ENCODE measurements around the gene PLCB1. TPM values are rescaled to one million over a fixed set of nuclear protein-coding genes. Genes with fewer than 3 reads are reported as not detected.

PLCB1 gene
- total RNA-seq, 6 experiments from 2014 or later: 17.2 to 25.7 (median 23.1) TPM

DNA sequence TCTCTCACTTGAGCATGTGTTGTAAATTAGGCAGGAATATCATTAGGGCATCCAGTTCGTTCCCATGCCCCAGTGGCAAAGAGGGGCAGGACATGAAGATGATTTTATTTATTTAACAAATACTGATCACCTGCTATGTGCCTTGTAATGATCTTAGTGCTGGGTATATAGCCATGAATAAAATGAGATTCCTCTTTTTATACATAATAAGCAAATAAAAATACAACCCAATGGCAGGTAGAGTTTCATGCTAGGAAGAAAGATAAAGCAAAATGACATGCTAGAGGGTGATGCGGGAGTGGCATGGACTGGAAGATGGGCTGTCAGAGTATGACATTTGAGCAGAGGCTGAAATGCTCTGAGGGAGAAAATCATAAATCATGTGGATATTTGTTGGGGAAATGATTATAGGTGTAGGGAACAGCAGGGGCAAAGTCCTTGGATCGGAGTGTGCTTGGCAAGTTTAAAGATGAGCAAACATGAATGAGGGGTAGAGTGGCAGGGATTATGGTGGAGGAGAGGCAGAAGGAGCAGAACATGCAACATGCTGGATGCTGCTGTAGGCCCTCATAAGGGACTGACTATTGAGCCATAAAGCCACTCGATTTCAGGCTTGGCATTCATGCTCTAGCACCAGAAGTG is 342.1 kb downstream of the PLCB1 start:
- H3K36me3 Mint-ChIP-seq (ENCODE audit: low read depth): no peaks in the 10 kb centered on the region
- no peaks in the 10 kb centered on the region for H3K9me3 Mint-ChIP-seq
- no peak overlapping the region for H3K4me3 Mint-ChIP-seq
- no peak for DNase-seq
- H3K27ac Mint-ChIP-seq: no peak overlapping the region
- H3K27me3 Mint-ChIP-seq (ENCODE audit: insufficient read depth): no peaks in the 10 kb centered on the region
- TF ChIP-seq, protein P1, sequence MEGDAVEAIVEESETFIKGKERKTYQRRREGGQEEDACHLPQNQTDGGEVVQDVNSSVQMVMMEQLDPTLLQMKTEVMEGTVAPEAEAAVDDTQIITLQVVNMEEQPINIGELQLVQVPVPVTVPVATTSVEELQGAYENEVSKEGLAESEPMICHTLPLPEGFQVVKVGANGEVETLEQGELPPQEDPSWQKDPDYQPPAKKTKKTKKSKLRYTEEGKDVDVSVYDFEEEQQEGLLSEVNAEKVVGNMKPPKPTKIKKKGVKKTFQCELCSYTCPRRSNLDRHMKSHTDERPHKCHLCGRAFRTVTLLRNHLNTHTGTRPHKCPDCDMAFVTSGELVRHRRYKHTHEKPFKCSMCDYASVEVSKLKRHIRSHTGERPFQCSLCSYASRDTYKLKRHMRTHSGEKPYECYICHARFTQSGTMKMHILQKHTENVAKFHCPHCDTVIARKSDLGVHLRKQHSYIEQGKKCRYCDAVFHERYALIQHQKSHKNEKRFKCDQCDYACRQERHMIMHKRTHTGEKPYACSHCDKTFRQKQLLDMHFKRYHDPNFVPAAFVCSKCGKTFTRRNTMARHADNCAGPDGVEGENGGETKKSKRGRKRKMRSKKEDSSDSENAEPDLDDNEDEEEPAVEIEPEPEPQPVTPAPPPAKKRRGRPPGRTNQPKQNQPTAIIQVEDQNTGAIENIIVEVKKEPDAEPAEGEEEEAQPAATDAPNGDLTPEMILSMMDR (IDR thresholded peaks at IDR 0.05): no peak; the same call in 1 of the 2 replicates
- peaks cover 20% of the 10 kb centered on the region for H3K4me1 Mint-ChIP-seq (ENCODE audit: low read depth)

DNA sequence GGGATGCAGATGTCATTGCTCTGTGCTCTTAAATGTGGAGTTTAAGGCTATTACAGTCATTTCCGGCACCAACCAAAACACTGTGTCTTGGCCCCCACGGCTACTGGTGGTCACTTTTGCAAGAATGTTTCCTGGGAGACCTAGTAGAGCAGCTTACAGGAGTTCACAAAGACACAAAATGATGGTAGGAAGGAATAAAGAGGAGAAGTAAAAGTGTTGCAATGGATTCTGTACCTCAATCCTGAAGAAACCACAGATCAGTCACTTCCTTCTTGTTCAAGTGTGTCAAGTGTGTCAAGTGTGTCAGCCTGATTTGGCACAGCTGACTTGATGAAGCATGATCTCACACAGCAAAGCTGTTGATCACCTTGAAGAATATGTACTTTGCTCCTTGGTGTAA is 344.0 kb downstream of the PLCB1 start:
- Mint-ChIP-seq H3K4me3 (no peak overlapping the region), H3K9me3 (no peaks in the 10 kb centered on the region), H3K27ac (no peak overlapping the region), H3K36me3 (ENCODE audit: low read depth) (no peaks in the 10 kb centered on the region), H3K27me3 (ENCODE audit: insufficient read depth) (no peaks in the 10 kb centered on the region; the same call in 1 of the 2 replicates), H3K4me1 (ENCODE audit: low read depth) (peaks cover 14% of the 10 kb centered on the region)
- TF ChIP-seq, protein P1 (IDR thresholded peaks at IDR 0.05): no peak
- no peak for DNase-seq

DNA sequence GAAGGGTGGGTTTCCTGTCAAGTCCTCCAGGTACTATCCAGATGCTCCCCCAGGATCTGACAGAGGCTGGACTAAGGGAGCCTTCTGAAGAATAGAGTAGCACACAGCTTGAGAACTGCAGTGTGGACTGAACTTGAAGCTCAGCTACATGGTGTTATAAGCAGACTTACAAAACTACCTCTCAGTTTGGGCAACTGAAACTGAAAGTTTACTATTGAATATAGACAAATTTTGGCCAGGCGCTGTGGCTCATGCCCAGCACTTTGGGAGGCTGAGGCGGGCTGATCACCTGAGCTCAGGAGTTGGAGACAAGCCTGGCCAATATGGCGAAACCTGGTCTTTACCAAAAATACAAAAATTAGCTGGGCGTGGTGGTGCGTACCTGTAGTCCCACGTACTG is 348.5 kb downstream of the PLCB1 start:
- Mint-ChIP-seq H3K9me3 (no peaks in the 10 kb centered on the region), H3K27ac (no peak overlapping the region), H3K27me3 (ENCODE audit: insufficient read depth) (no peaks in the 10 kb centered on the region; the same call in 1 of the 2 replicates), H3K36me3 (ENCODE audit: low read depth) (no peaks in the 10 kb centered on the region), H3K4me1 (ENCODE audit: low read depth) (no peaks in the 10 kb centered on the region), H3K4me3 (no peak overlapping the region)
- TF ChIP-seq, protein P1 (IDR thresholded peaks at IDR 0.05): no peak
- DNase-seq: no peak

DNA sequence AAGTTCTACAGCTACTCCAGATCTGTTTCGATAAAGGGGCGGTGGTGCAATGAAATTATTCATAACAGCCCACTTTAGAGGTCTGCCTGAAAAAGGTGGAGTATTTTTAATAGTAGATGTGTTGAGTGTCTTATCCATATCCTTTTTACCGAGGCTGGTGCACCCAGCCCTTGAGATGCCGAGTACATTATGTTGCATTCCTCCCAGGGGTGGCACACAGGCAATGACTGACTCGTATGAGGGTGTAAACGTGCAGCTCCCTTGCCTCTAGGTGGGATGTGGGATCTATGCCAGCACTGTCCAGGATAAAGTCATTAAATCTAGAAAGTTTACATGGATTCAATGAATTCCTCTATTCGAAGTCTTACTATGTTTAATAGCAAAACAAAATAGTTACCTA is 355.6 kb downstream of the PLCB1 start:
- Mint-ChIP-seq H3K4me1 (ENCODE audit: low read depth) (peaks cover 13% of the 10 kb centered on the region), H3K9me3 (no peaks in the 10 kb centered on the region), H3K27me3 (ENCODE audit: insufficient read depth) (no peaks in the 10 kb centered on the region), H3K27ac (no peak overlapping the region), H3K4me3 (no peak overlapping the region), H3K36me3 (ENCODE audit: low read depth) (no peaks in the 10 kb centered on the region)
- TF ChIP-seq, protein P1 (IDR thresholded peaks at IDR 0.05): no peak
- no peak for DNase-seq

DNA sequence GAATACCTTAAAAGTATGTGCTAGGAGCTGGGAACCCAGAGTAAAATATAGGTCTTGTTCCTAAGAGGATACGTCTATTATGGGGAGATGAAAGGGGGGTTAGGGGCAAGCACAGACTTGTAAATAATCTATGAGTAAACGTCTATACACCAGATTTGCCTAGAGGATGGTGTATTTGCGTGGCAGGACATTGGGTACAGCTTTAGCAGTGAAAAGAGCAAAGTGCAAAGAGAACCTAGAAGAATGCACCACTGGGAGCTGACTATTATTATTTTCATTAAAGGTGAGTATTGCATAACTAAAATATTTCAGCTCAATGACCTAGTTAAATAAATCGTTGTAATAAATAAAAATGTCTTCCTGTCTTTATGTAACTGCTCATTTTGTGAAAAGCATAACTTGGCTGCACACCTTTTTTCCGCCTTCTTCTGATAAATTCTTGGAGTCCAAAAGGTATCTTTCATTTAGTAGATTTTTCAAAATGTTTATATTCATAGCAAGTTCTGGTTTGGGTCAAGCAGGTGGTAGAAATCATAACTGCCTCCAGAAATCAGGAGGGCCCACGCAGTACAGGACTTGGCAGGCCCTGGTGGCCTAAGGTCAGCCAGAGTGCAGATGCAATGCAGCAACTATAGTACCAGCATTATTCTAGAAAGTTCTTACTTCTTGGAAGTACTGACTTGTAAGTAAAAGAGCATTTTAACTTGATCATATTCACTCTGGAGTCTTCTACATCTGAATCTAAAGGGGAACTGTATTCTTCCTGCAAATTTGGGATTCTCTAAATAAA is 357.2 kb downstream of the PLCB1 start:
- Mint-ChIP-seq H3K36me3 (ENCODE audit: low read depth) (no peaks in the 10 kb centered on the region), H3K27me3 (ENCODE audit: insufficient read depth) (no peaks in the 10 kb centered on the region), H3K9me3 (no peaks in the 10 kb centered on the region), H3K4me1 (ENCODE audit: low read depth) (peaks cover 13% of the 10 kb centered on the region), H3K4me3 (no peak overlapping the region), H3K27ac (no peak overlapping the region)
- TF ChIP-seq, protein P1 (IDR thresholded peaks at IDR 0.05): no peak
- DNase-seq: no peak

Data from HFFc6 (cell line).